A673 (cell line): ENCODE data around the gene SLCO2A1. TPM values are rescaled to one million over a fixed set of nuclear protein-coding genes. Genes with fewer than 3 reads are reported as not detected.

Experiments used
- BruUV-seq: library from RNA; stranded (reverse); fragments of 400-500 nt; replicated peaks from 2 replicates; lab custom pipeline; 2021; lab: Mats Ljungman, UMichigan
- CTCF ChIA-PET: fragments of 300-600 bp; sonication (Branson Sonifier 250); formaldehyde crosslinking; loops from one replicate; lab custom pipeline; 2022; ENCODE audit warnings: antibody characterized with exemption; lab: Charles Lee
- POLR2A ChIA-PET: fragments of 300-600 bp; sonication (Branson Sonifier 250); formaldehyde crosslinking; loops from one replicate; lab custom pipeline; 2022; ENCODE audit warnings: antibody characterized with exemption; ENCODE audit not compliant: low non-redundant PET; lab: Charles Lee
- DNase-seq: peaks from one replicate; pipeline ENCODE4 v3.0.0-alpha.2; 2015; ENCODE audit warnings: low spot score
- H3K27ac ChIP-seq: fragments of 200-600 bp; sonication (generic); 2 replicates; pipeline ENCODE4 v1.5.1; 2016; ENCODE audit warnings: mixed run types, low read depth, mild to moderate bottlenecking, mixed read lengths, antibody characterized with exemption, low read length; ENCODE audit not compliant: poor library complexity, severe bottlenecking
- H3K27me3 ChIP-seq: fragments of 200-600 bp; sonication (generic); replicated peaks from 2 replicates; pipeline ENCODE4 v1.6.1; 2017; ENCODE audit warnings: mixed run types, low read depth, mild to moderate bottlenecking, mixed read lengths, antibody characterized with exemption, low read length; ENCODE audit not compliant: insufficient read depth, poor library complexity
- H3K36me3 ChIP-seq: fragments of 200-600 bp; sonication (generic); 2 replicates; pipeline ENCODE4 v1.6.1; 2016; ENCODE audit warnings: mixed run types, mild to moderate bottlenecking, mixed read lengths, antibody characterized with exemption, low read length; ENCODE audit not compliant: insufficient read depth, poor library complexity, severe bottlenecking
- H3K4me1 ChIP-seq: fragments of 200-600 bp; sonication (generic); 2 replicates; pipeline ENCODE4 v1.6.1; 2017; ENCODE audit warnings: mixed run types, mild to moderate bottlenecking, mixed read lengths, antibody characterized with exemption, low read length; ENCODE audit not compliant: insufficient read depth, poor library complexity, severe bottlenecking
- H3K4me3 ChIP-seq: fragments of 200-600 bp; sonication (generic); 2 replicates; pipeline ENCODE4 v1.5.1; 2016; ENCODE audit warnings: low read depth, mixed run types, mild to moderate bottlenecking, mixed read lengths, low read length; ENCODE audit not compliant: poor library complexity, severe bottlenecking
- H3K9me3 ChIP-seq: fragments of 200-600 bp; sonication (generic); 2 replicates; pipeline ENCODE4 v1.6.1; 2016; ENCODE audit warnings: mixed run types, low read depth, mild to moderate bottlenecking, mixed read lengths, antibody characterized with exemption, low read length; ENCODE audit not compliant: poor library complexity, severe bottlenecking
- EZH2 ChIP-seq: fragments of 200-600 bp; sonication (generic); IDR thresholded peaks from 2 replicates; pipeline ENCODE4 v1.6.1; 2017; ENCODE audit warnings: borderline replicate concordance, low read depth, mild to moderate bottlenecking, mixed read lengths, antibody characterized with exemption, low read length; ENCODE audit not compliant: poor library complexity, severe bottlenecking
- intact Hi-C: fragments of 100-400 bp; cut with micrococcal nuclease; formaldehyde crosslinking; loops from one replicate; pipeline ENCODE4 v1.10.0; 2022; ENCODE audit not compliant: unreplicated experiment
- total RNA-seq: library from RNA; stranded (reverse); gene quantifications from 2 replicates; pipeline ENCODE4 v1.2.3, GENCODE V29; 2021
- TF ChIP-seq, protein P1 (sequence below): fragments of 300-800, 200-600 bp; sonication (generic); conservative IDR thresholded peaks from 2 replicates; pipeline ENCODE4 v1.5.1; 2017; ENCODE audit warnings: low read depth, mild to moderate bottlenecking, antibody characterized with exemption, low read length, moderate library complexity, mixed read lengths

Gene SLCO2A1
- total RNA-seq, 1 experiment from 2014 or later, result not detected

GRCh38 chr3:133977568-133977967 is 52.2 kb downstream of the SLCO2A1 start:
- ChIA-PET POLR2A (no interaction called here), CTCF (no interaction called here)
- no TSS peak for BruUV-seq
- no peaks in the 10 kb centered on the region for H3K9me3 ChIP-seq
- H3K27me3 ChIP-seq, result no peaks in the 10 kb centered on the region
- no peak overlapping the region for H3K27ac ChIP-seq
- H3K36me3 ChIP-seq, result no peaks in the 10 kb centered on the region
- H3K4me3 ChIP-seq, result no peak overlapping the region
- intact Hi-C loops, result no loop called here
- TF ChIP-seq EZH2, result no peak
- TF ChIP-seq, protein P1, sequence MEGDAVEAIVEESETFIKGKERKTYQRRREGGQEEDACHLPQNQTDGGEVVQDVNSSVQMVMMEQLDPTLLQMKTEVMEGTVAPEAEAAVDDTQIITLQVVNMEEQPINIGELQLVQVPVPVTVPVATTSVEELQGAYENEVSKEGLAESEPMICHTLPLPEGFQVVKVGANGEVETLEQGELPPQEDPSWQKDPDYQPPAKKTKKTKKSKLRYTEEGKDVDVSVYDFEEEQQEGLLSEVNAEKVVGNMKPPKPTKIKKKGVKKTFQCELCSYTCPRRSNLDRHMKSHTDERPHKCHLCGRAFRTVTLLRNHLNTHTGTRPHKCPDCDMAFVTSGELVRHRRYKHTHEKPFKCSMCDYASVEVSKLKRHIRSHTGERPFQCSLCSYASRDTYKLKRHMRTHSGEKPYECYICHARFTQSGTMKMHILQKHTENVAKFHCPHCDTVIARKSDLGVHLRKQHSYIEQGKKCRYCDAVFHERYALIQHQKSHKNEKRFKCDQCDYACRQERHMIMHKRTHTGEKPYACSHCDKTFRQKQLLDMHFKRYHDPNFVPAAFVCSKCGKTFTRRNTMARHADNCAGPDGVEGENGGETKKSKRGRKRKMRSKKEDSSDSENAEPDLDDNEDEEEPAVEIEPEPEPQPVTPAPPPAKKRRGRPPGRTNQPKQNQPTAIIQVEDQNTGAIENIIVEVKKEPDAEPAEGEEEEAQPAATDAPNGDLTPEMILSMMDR, result no peak
- no peaks in the 10 kb centered on the region for H3K4me1 ChIP-seq
- no peak for DNase-seq

DNA sequence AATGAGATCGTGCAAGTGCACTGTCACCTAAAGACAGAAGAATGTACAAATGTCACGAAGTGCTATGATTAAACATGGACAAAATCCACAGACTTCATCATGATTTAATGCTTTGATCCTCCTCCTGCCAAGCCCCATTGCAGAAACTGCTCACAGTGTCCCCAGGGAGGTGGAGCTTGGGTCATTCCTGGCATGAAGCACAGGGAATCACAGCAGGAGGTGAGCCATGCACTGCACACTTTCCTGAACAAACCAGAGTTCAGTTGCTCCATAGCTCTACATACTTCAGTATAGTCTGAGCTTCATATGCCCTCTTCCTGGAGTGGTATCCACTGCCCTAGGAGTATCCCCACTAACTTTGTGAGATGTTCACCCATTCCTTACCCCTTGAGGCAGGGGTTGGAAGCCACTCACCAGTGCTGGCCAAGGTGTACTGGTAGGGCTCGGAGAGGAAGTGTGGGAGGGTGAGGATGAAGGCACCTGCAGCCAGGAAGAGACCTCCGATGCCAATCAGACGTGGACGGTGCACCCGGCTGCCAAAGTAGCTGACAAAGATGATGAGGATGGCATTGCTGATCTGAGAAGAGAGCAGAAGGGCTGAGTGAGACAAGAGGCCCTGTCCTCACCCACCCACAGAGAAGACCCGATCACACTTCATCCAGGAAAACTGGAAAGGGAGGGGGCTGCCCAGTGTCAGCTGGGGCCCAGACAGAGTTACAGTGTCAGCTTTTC is 56.3 kb downstream of the SLCO2A1 start:
- Histone ChIP-seq H3K9me3 (no peaks in the 10 kb centered on the region), H3K36me3 (no peaks in the 10 kb centered on the region), H3K27me3 (no peaks in the 10 kb centered on the region), H3K4me3 (no peak overlapping the region), H3K4me1 (no peaks in the 10 kb centered on the region), H3K27ac (no peak overlapping the region)
- peak; percentile 10 for DNase-seq
- CTCF ChIA-PET, result no interaction called here
- POLR2A ChIA-PET, result no interaction called here
- BruUV-seq, result no TSS peak
- no peak for TF ChIP-seq EZH2
- TF ChIP-seq, protein P1, result no peak
- intact Hi-C loops, result no loop called here

GRCh38 chr3:133972156-133972555 is 57.6 kb downstream of the SLCO2A1 start:
- no peak for TF ChIP-seq EZH2
- TF ChIP-seq, protein P1, result no peak
- Histone ChIP-seq H3K27me3 (no peaks in the 10 kb centered on the region), H3K36me3 (no peaks in the 10 kb centered on the region), H3K27ac (no peak overlapping the region), H3K4me3 (no peak overlapping the region), H3K9me3 (no peaks in the 10 kb centered on the region), H3K4me1 (no peaks in the 10 kb centered on the region)
- no TSS peak for BruUV-seq
- DNase-seq, result no peak
- intact Hi-C loops, result no loop called here
- ChIA-PET CTCF (no interaction called here), POLR2A (interaction anchor here (0.6 kb wide), 1 partner anchor 14 kb away, joined by 3 read pairs; no protein-coding TSS in a partner anchor)
